GM18519 (cell line): ENCODE results near the gene CACNG3.

Experiments
- ATAC-seq: cut with Tn5 transposase; IDR thresholded peaks from one replicate; pipeline ENCODE4 v1.9.1; 2021; ENCODE audit warnings: mild to moderate bottlenecking, moderate library complexity; ENCODE audit not compliant: unreplicated experiment, low FRiP score

The CACNG3 gene

GRCh38 chr16:24381470-24382118 is 125.5 kb downstream of the CACNG3 start:
- no peak for ATAC-seq

- ATAC-seq = no peak
Observed at GRCh38 chr16:24382762-24383407, 126.8 kb downstream of the CACNG3 start.

- no peak for ATAC-seq
Observed at GRCh38 chr16:24394341-24394740, 138.2 kb downstream of the CACNG3 start.

- no peak for ATAC-seq
Observed at GRCh38 chr16:24396350-24397271, 140.5 kb downstream of the CACNG3 start.

DNA sequence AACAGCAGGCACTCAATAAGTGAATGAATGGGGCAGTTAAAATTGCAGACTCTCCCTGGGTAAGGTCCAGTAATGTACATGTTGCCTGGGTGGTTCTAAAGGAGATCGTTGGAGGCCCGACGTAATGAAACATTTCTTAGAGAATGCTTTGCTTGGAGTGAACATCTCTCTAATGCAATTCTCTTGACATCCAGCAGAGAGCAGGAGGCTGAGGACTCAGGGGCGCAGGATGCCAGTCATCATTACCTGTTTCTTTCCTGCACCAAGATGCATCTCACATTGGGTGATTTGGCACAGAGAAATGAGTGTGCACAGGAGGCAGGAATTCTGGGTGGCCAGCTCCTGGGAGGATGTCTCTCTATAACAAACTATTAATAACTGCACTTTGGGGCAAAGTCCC is 152.9 kb downstream of the CACNG3 start:
- no peak for ATAC-seq
